Nephron progenitor cell (in vitro differentiated cells): ENCODE measurements around the gene ANKRD33B.
A peak's percentile ranks its signal among the peaks of the same experiment; 100 is the strongest.

Experiments
- DNase-seq: peaks from one replicate; pipeline ENCODE4 v3.0.0; 2021
- H3K27ac Mint-ChIP-seq: 2 replicates; pipeline ENCODE4 v1.8.0; 2021; ENCODE audit warnings: mild to moderate bottlenecking, moderate library complexity, mixed read lengths
- H3K27me3 Mint-ChIP-seq: 2 replicates; pipeline ENCODE4 v1.8.0; 2021; ENCODE audit warnings: mild to moderate bottlenecking, low read depth, mixed read lengths; ENCODE audit not compliant: poor library complexity
- H3K36me3 Mint-ChIP-seq: 2 replicates; pipeline ENCODE4 v1.8.0; 2021; ENCODE audit warnings: low read depth, mixed read lengths
- H3K4me1 Mint-ChIP-seq: 2 replicates; pipeline ENCODE4 v1.8.0; 2021; ENCODE audit warnings: mixed read lengths
- H3K4me3 Mint-ChIP-seq: 2 replicates; pipeline ENCODE4 v1.8.0; 2021; ENCODE audit warnings: mild to moderate bottlenecking, moderate library complexity, mixed read lengths
- H3K9me3 Mint-ChIP-seq: 2 replicates; pipeline ENCODE4 v1.8.0; 2021; ENCODE audit warnings: mild to moderate bottlenecking, moderate library complexity, mixed read lengths
- CTCF ChIP-seq: fragments of 200-600 bp; sonication (generic); IDR thresholded peaks from 2 replicates; pipeline ENCODE4 v1.5.0; 2021; ENCODE audit warnings: antibody characterized with exemption

Gene ANKRD33B

GRCh38 chr5:10667431-10668057, 103.7 kb downstream of the ANKRD33B start:
- DNase-seq: no peak
- no peak for TF ChIP-seq CTCF
- Mint-ChIP-seq H3K9me3 (no peaks in the 10 kb centered on the region), H3K4me3 (no peak overlapping the region), H3K27me3 (peaks cover 13% of the 10 kb centered on the region), H3K4me1 (peaks cover 33% of the 10 kb centered on the region), H3K27ac (no peak overlapping the region), H3K36me3 (no peaks in the 10 kb centered on the region)

GRCh38 chr5:10668697-10669096, 104.8 kb downstream of the ANKRD33B start:
- no peak for TF ChIP-seq CTCF
- peaks cover 28% of the 10 kb centered on the region for H3K4me1 Mint-ChIP-seq
- no peak overlapping the region for H3K4me3 Mint-ChIP-seq
- H3K9me3 Mint-ChIP-seq: no peaks in the 10 kb centered on the region
- H3K36me3 Mint-ChIP-seq: no peaks in the 10 kb centered on the region
- H3K27me3 Mint-ChIP-seq: peaks cover 9% of the 10 kb centered on the region
- H3K27ac Mint-ChIP-seq: no peak overlapping the region
- no peak for DNase-seq

GRCh38 chr5:10669983-10670382, 106.1 kb downstream of the ANKRD33B start:
- Mint-ChIP-seq H3K9me3 (no peaks in the 10 kb centered on the region), H3K27me3 (peaks cover 9% of the 10 kb centered on the region), H3K4me3 (no peak overlapping the region), H3K36me3 (no peaks in the 10 kb centered on the region), H3K27ac (no peak overlapping the region), H3K4me1 (peaks cover 15% of the 10 kb centered on the region)
- no peak for DNase-seq
- TF ChIP-seq CTCF: no peak

GRCh38 chr5:10671041-10672008, 107.5 kb downstream of the ANKRD33B start:
- TF ChIP-seq CTCF: no peak
- H3K4me3 Mint-ChIP-seq: no peak overlapping the region
- peak overlapping the region; percentile 29 for H3K27ac Mint-ChIP-seq
- peaks cover 5% of the 10 kb centered on the region for H3K36me3 Mint-ChIP-seq
- DNase-seq: no peak
- peaks cover 13% of the 10 kb centered on the region for H3K27me3 Mint-ChIP-seq
- peaks cover 19% of the 10 kb centered on the region for H3K4me1 Mint-ChIP-seq
- H3K9me3 Mint-ChIP-seq: no peaks in the 10 kb centered on the region

- H3K36me3 Mint-ChIP-seq: peaks cover 15% of the 10 kb centered on the region
- H3K4me3 Mint-ChIP-seq: no peak overlapping the region
- TF ChIP-seq CTCF: no peak
- no peak overlapping the region for H3K27ac Mint-ChIP-seq
- no peak for DNase-seq
- H3K27me3 Mint-ChIP-seq: peaks cover 13% of the 10 kb centered on the region
- H3K4me1 Mint-ChIP-seq: peaks cover 9% of the 10 kb centered on the region
- H3K9me3 Mint-ChIP-seq: peaks cover 8% of the 10 kb centered on the region
These were observed 108.5 kb downstream of the ANKRD33B start for GRCh38 chr5:10672146-10673016.
